RWPE2 (cell line): ENCODE results near the gene FAF1.

Source experiments
- ATAC-seq: fragments of 200-7000 bp; cut with Tn5 transposase; 3 replicates; pipeline ENCODE4 v1.9.1; 2021; ENCODE audit warnings: low read depth
- DNase-seq: peaks from one replicate; pipeline ENCODE4 v3.0.0-alpha.2; 2020; ENCODE audit warnings: low spot score
- H3K27ac ChIP-seq: fragments of 450-650 bp; 2 replicates; pipeline ENCODE4 v1.5.1; 2017; ENCODE audit warnings: mild to moderate bottlenecking; ENCODE audit not compliant: poor library complexity, severe bottlenecking
- H3K27me3 ChIP-seq: fragments of 250-450 bp; sonication (Bioruptor Pico); 2 replicates; pipeline ENCODE4 v1.5.1; 2021; ENCODE audit warnings: mild to moderate bottlenecking, moderate library complexity; ENCODE audit not compliant: insufficient read depth, poor library complexity, severe bottlenecking
- H3K36me3 ChIP-seq: fragments of 250-450 bp; sonication (Bioruptor Pico); 2 replicates; pipeline ENCODE4 v1.5.1; 2020; ENCODE audit warnings: low read depth, mild to moderate bottlenecking, moderate library complexity
- H3K4me1 ChIP-seq: fragments of 250-450 bp; sonication (Bioruptor Pico); 2 replicates; pipeline ENCODE4 v1.5.1; 2021; ENCODE audit warnings: mild to moderate bottlenecking, moderate library complexity; ENCODE audit not compliant: insufficient read depth, poor library complexity, severe bottlenecking
- H3K4me3 ChIP-seq: fragments of 250-450 bp; sonication (Bioruptor Pico); 2 replicates; pipeline ENCODE4 v1.5.1; 2021; ENCODE audit warnings: mild to moderate bottlenecking, moderate library complexity; ENCODE audit not compliant: severe bottlenecking
- H3K9me3 ChIP-seq: fragments of 250-450 bp; sonication (Bioruptor Pico); 2 replicates; pipeline ENCODE4 v1.5.1; 2021; ENCODE audit warnings: mild to moderate bottlenecking, moderate library complexity; ENCODE audit not compliant: severe bottlenecking
- TF ChIP-seq, protein P1 (sequence below): fragments of 450-650 bp; IDR thresholded peaks from one replicate; pipeline ENCODE4 v1.5.1; 2017; ENCODE audit warnings: mild to moderate bottlenecking, moderate library complexity; ENCODE audit not compliant: poor library complexity, severe bottlenecking

The FAF1 gene

DNA sequence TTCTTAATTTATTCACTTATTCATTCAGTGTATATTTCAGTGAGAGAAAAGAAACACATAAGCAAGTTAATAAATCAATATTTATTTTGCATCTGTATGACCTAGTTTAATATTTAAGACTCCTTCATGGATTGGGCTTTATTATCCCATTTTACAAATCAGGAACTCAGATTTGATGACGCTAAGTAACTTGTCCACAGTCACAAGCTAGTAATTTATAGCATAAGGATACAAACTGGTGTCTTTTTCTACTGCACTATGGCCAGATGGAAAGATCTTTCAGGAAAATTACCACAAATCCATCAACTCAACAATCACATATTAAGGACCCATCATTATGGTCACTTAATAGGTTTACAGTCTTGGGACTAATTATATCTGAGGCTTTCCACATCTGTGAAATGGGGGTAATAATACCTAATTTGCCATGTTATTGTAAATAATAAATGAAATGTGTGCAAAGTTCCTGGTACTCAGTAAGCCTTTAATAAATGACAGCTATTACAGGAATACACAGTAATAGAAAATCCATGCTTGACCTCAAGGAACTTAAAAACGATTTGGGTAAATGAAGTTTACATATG, 23.2 kb upstream of the FAF1 start:
- no peak overlapping the region for H3K4me3 ChIP-seq
- no peak overlapping the region for H3K27ac ChIP-seq
- TF ChIP-seq, protein P1, sequence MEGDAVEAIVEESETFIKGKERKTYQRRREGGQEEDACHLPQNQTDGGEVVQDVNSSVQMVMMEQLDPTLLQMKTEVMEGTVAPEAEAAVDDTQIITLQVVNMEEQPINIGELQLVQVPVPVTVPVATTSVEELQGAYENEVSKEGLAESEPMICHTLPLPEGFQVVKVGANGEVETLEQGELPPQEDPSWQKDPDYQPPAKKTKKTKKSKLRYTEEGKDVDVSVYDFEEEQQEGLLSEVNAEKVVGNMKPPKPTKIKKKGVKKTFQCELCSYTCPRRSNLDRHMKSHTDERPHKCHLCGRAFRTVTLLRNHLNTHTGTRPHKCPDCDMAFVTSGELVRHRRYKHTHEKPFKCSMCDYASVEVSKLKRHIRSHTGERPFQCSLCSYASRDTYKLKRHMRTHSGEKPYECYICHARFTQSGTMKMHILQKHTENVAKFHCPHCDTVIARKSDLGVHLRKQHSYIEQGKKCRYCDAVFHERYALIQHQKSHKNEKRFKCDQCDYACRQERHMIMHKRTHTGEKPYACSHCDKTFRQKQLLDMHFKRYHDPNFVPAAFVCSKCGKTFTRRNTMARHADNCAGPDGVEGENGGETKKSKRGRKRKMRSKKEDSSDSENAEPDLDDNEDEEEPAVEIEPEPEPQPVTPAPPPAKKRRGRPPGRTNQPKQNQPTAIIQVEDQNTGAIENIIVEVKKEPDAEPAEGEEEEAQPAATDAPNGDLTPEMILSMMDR, result no peak
- DNase-seq, result no peak
- no peaks in the 10 kb centered on the region for H3K27me3 ChIP-seq
- H3K4me1 ChIP-seq, result no peaks in the 10 kb centered on the region
- no peaks in the 10 kb centered on the region for H3K9me3 ChIP-seq
- no peak for ATAC-seq
- H3K36me3 ChIP-seq, result no peaks in the 10 kb centered on the region

DNA sequence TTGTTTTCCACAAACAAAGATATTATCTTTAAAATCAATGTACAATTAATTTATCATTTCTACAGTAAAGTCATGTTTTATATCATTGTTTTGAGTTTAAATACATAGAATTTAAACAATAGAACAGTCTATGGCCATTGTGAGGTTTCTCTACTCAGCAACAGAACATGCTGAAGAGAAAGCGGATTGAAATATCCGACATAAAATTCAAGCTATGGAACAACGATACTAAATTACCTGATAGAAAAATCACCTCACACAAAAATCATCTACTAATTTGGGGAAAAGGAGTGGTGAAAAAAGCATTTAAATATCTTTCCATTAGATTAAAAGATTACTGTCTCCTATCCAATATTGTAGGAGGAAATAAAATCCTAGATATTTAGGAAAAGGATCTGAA, 22.5 kb upstream of the FAF1 start:
- Histone ChIP-seq H3K27ac (no peak overlapping the region), H3K4me3 (no peak overlapping the region), H3K9me3 (no peaks in the 10 kb centered on the region), H3K4me1 (no peaks in the 10 kb centered on the region), H3K36me3 (no peaks in the 10 kb centered on the region), H3K27me3 (no peaks in the 10 kb centered on the region)
- ATAC-seq, result no peak
- TF ChIP-seq, protein P1, result no peak
- no peak for DNase-seq

DNA sequence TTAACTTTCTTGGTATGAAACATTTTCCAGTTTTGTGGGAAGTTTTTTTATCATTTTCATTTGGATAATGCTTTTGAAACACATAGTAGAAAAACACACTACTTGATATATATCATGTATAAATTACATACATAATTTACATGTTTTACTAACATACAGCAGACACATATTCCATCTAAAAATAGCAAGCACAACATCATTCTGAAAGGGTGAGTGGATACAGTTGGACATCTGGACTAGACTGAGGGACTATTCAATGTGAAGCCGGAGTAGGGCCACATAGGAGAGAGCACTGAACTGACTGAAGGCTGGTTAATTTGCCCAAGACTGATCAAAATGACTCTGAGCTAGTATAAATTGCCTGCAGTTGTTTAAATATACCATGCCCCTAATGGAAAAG, 21.7 kb upstream of the FAF1 start:
- no peak for DNase-seq
- no peak overlapping the region for H3K4me3 ChIP-seq
- no peak for ATAC-seq
- TF ChIP-seq, protein P1, result no peak
- no peaks in the 10 kb centered on the region for H3K36me3 ChIP-seq
- H3K9me3 ChIP-seq, result no peaks in the 10 kb centered on the region
- no peaks in the 10 kb centered on the region for H3K27me3 ChIP-seq
- no peak overlapping the region for H3K27ac ChIP-seq
- H3K4me1 ChIP-seq, result no peaks in the 10 kb centered on the region

DNA sequence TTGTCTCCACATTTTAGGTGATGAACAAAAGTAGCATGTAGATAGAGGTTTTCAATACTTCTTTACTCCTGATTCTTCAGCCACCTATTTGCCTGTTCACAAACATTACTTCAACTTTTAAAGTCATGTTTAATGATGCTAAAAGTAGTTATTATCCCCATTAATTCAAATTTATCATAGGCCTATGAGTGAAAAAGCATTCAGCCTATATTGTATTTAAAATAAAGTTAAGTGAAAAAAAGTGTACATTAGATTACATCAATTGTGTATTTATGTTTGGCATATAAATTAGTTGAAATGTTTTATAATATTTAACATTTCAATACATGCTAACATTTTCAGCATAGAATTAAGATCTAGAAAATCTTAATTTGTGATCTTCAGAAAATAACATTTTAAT, 20.4 kb upstream of the FAF1 start:
- Histone ChIP-seq H3K4me3 (no peak overlapping the region), H3K4me1 (no peaks in the 10 kb centered on the region), H3K27me3 (no peaks in the 10 kb centered on the region), H3K27ac (no peak overlapping the region), H3K36me3 (no peaks in the 10 kb centered on the region), H3K9me3 (no peaks in the 10 kb centered on the region)
- TF ChIP-seq, protein P1, result no peak
- no peak for ATAC-seq
- DNase-seq, result no peak

DNA sequence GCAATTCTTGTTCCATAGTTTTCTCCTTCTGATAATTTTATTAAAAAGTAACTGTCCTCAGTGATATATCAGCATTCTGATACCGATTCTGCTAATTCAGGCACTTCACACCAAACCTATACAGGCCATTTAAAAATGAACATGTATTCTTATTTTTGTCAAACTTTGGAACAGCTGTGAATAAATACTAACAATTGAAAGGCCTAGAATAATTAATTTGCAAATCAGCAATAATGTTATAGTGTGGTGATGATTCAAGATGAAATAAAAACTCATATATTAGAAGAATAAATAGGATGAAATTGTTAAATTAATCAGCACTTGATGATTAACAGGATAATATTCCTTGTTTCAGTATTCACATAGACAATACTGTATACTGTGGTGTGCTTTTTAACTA, 19.9 kb upstream of the FAF1 start:
- Histone ChIP-seq H3K9me3 (no peaks in the 10 kb centered on the region), H3K36me3 (no peaks in the 10 kb centered on the region), H3K27me3 (no peaks in the 10 kb centered on the region), H3K27ac (no peak overlapping the region), H3K4me3 (no peak overlapping the region), H3K4me1 (no peaks in the 10 kb centered on the region)
- DNase-seq, result no peak
- ATAC-seq, result no peak
- TF ChIP-seq, protein P1, result no peak
